ENCODE measurements around the gene ALDH2.
"Not testable (repeated sequence)": the region's sequence is repeated elsewhere in the genome, so short reads cannot be mapped to it uniquely, and the experiment has no call there.

ALDH2 gene

GRCh38 chr12:111827907-111828306 is 61.2 kb downstream of the ALDH2 start:
- no peak for DNase-seq (ENCODE audit: low read depth)

- no peak for DNase-seq (ENCODE audit: low read depth)
These were observed 61.7 kb downstream of the ALDH2 start for GRCh38 chr12:111828338-111828979.

GRCh38 chr12:111829635-111830034 is 62.9 kb downstream of the ALDH2 start:
- DNase-seq (ENCODE audit: low read depth): not testable (repeated sequence)

- not testable (repeated sequence) for DNase-seq (ENCODE audit: low read depth)
These were observed 68.1 kb downstream of the ALDH2 start for GRCh38 chr12:111834740-111835386.

GRCh38 chr12:111835531-111836181 is 68.9 kb downstream of the ALDH2 start:
- DNase-seq (ENCODE audit: low read depth): not testable (repeated sequence)

GRCh38 chr12:111838353-111838752 is 71.6 kb downstream of the ALDH2 start:
- no peak for DNase-seq (ENCODE audit: low read depth)

GRCh38 chr12:111840807-111841206 is 74.1 kb downstream of the ALDH2 start:
- DNase-seq (ENCODE audit: low read depth): no peak

- DNase-seq (ENCODE audit: low read depth): no peak
These were observed 74.6 kb downstream of the ALDH2 start for GRCh38 chr12:111841236-111841749.

GRCh38 chr12:111841750-111842555 is 75.2 kb downstream of the ALDH2 start, which contains the start of gene MAPKAPK5:
TSS of gene MAPKAPK5 (plus strand) at chr12:111842228. CDS start at chr12:111842734, 506 bp downstream.
- peak; percentile 94 for DNase-seq (ENCODE audit: low read depth)

GRCh38 chr12:111842556-111843396 is 76.0 kb downstream of the ALDH2 start:
- DNase-seq (ENCODE audit: low read depth): peak; percentile 16

- no peak for DNase-seq (ENCODE audit: low read depth)
These were observed 79.3 kb downstream of the ALDH2 start for GRCh38 chr12:111846016-111846415.

GRCh38 chr12:111850526-111850925 is 83.8 kb downstream of the ALDH2 start:
- DNase-seq (ENCODE audit: low read depth): no peak

GRCh38 chr12:111858186-111858585 is 91.5 kb downstream of the ALDH2 start:
- no peak for DNase-seq (ENCODE audit: low read depth)

GRCh38 chr12:111858778-111859177 is 92.0 kb downstream of the ALDH2 start:
- no peak for DNase-seq (ENCODE audit: low read depth)

GRCh38 chr12:111864913-111865312 is 98.2 kb downstream of the ALDH2 start:
- no peak for DNase-seq (ENCODE audit: low read depth)

All from iris pigment epithelial cell (primary cell).